Upper lobe of left lung (tissue), 4 donors: ENCODE data around the gene FAM222A.

Source experiments
- CTCF ChIP-seq, 6 experiments: fragments of 450-650 bp in 4 of 6; fragments of 200-600 bp in 2 of 6; sonication (generic) in 2 of 6; IDR thresholded peaks; one replicate each; pipeline ENCODE4 v1.5.1; 2016 to 2019; ENCODE audit warnings: antibody characterized with exemption in 6 of 6
- POLR2A ChIP-seq, 4 donors: fragments of 450-650 bp; IDR thresholded peaks; one replicate each; pipeline ENCODE4 v1.5.1; 2016 to 2017; ENCODE audit warnings: antibody characterized with exemption in 4 of 4, mild to moderate bottlenecking in 2 of 4
- POLR2AphosphoS5 ChIP-seq, 2 donors: sonication (generic); formaldehyde crosslinking; IDR thresholded peaks; one replicate each; pipeline ENCODE4 v1.5.1; 2017; ENCODE audit warnings: antibody characterized with exemption in 2 of 2

DNA sequence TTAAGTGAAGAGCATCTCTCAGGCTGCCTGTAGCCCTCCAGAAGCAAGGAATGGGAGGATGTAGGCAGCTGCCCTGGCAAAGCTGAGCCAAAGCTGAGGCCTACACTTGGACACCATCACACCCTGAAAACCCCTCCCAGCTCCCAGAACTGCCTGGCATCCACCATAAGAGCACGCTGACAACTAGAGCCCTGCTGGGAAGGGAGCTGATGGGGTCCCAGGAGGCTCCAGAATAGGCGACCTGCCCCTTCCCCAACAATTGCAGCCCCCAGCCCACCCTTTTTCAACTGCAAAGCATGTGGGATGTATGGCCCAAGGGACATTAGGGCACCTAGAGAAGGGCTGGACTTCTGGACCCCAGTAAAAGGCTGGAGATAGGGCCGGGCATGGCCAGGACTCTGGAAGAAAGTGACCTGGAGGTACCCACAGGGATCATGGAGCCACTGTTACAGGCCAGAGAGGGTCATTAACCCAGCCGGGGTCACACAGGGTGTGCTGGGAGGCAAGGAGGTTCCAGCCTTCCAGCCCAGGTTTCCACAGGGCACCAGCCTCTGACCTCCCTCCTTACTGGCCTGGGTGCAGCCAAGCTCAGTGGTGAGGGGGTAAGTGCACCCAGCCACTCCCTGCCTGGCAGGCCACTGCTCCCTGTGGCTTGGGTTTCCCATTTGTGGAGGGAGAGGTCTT is 27.8 kb downstream of the FAM222A start:
- TF ChIP-seq CTCF (IDR thresholded peaks at IDR 0.05) (no peak), POLR2A (IDR thresholded peaks at IDR 0.05) (no peak), POLR2AphosphoS5 (IDR thresholded peaks at IDR 0.05) (no peak)
